Peyer's patch (tissue), 4 donors: ENCODE data around the gene NCR2. TPM values are rescaled to one million over a fixed set of nuclear protein-coding genes. Genes with fewer than 3 reads are reported as not detected.

ENCODE experiments used
- DNase-seq, 3 donors: peaks; one replicate each; pipeline ENCODE4 v3.0.0-alpha.2; 2017 to 2019
- H3K27ac ChIP-seq, 4 donors: fragments of 200-600 bp; sonication (generic); one replicate each; pipeline ENCODE4 v1.5.1; 2016 to 2019
- H3K27me3 ChIP-seq, 2 donors: fragments of 200-600 bp; sonication (generic); one replicate each; pipeline ENCODE4 v1.5.1; 2019
- H3K36me3 ChIP-seq, 3 donors: fragments of 200-600 bp; sonication (generic); one replicate each; pipeline ENCODE4 v1.5.1; 2016 to 2019
- H3K4me1 ChIP-seq, 4 donors: fragments of 200-600 bp; sonication (generic); one replicate each; pipeline ENCODE4 v1.5.1; 2016 to 2019
- H3K4me3 ChIP-seq, 4 donors: fragments of 200-600 bp; sonication (generic); 1 replicate in 3 of 4; 2 replicates in 1 of 4; pipeline ENCODE4 v1.5.1; 2016 to 2019; ENCODE audit warnings: mild to moderate bottlenecking in 1 of 4
- H3K9me3 ChIP-seq, 4 donors: fragments of 200-600 bp; sonication (generic); one replicate each; pipeline ENCODE4 v1.5.1; 2016 to 2019; ENCODE audit warnings: mild to moderate bottlenecking in 1 of 4
- CTCF ChIP-seq, 6 experiments: fragments of 450-650 bp in 4 of 6; fragments of 200-600 bp in 2 of 6; sonication (generic) in 1 of 6; IDR thresholded peaks; one replicate each; pipeline ENCODE4 v1.5.1; 2017 to 2019; ENCODE audit warnings: antibody characterized with exemption in 6 of 6, mild to moderate bottlenecking in 3 of 6, moderate library complexity in 1 of 6
- POLR2A ChIP-seq, 2 donors: fragments of 450-650 bp; IDR thresholded peaks; one replicate each; pipeline ENCODE4 v1.5.1; 2017; ENCODE audit warnings: antibody characterized with exemption in 2 of 2, mild to moderate bottlenecking in 2 of 2, moderate library complexity in 2 of 2
- total RNA-seq, 4 donors: library from RNA; depleted of rRNA; stranded (reverse); fragments of >200 nt; gene quantifications; one replicate each; pipeline ENCODE4 v1.1.0, GENCODE V29; 2016

NCR2 gene
- total RNA-seq, 4 donors from 2014 or later, result not detected

GRCh38 chr6:41332842-41333736 lies 2.3 kb upstream of the NCR2 start:
- no peak for TF ChIP-seq POLR2A (IDR thresholded peaks at IDR 0.05)
- TF ChIP-seq CTCF (IDR thresholded peaks at IDR 0.05), result no peak
- Histone ChIP-seq H3K27ac (peak overlapping the region in 2 of 4 donors; percentile 11 to 68), H3K4me1 (peaks cover 0 to 18% (median 6%) of the 10 kb centered on the region in 4 donors), H3K4me3 (no peak overlapping the region), H3K36me3 (no peaks in the 10 kb centered on the region), H3K27me3 (no peaks in the 10 kb centered on the region), H3K9me3 (no peaks in the 10 kb centered on the region)
- DNase-seq, result no peak

DNA sequence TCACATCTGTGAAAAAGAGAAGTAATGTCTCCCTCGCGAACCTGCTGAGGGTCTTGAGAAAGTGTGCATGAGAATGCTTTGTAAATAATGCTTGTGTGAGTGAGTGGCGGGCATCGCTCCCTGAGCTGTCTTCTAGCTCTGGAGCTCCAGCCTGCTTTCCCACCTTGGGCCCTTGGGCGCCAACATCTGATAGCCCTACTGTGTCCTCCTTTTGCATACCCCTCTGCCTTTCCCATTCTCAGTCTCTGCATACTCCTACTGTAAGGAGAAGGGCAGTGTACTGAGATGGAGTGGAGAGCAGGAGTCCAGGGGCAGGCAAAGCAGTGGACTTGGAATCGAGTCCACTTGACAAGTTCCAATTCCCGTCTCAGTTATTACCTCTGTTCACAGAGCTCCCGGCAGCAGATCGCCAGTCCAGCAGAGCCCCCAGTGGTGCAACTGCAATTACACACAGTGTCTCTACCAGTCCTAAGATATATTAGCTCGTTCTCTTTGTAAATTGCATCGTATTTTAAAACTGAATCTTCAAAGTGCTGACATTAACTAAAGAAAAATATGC lies 847 bp upstream of the NCR2 start:
- no peaks in the 10 kb centered on the region for H3K9me3 ChIP-seq
- peak overlapping the region in 2 of 4 donors; percentile 11 to 68 for H3K27ac ChIP-seq
- TF ChIP-seq POLR2A (IDR thresholded peaks at IDR 0.05) (no peak), CTCF (IDR thresholded peaks at IDR 0.05) (no peak)
- H3K27me3 ChIP-seq, result no peaks in the 10 kb centered on the region
- peaks cover 0 to 18% (median 6%) of the 10 kb centered on the region in 4 donors for H3K4me1 ChIP-seq
- no peak overlapping the region for H3K4me3 ChIP-seq
- no peak for DNase-seq
- H3K36me3 ChIP-seq, result no peaks in the 10 kb centered on the region

DNA sequence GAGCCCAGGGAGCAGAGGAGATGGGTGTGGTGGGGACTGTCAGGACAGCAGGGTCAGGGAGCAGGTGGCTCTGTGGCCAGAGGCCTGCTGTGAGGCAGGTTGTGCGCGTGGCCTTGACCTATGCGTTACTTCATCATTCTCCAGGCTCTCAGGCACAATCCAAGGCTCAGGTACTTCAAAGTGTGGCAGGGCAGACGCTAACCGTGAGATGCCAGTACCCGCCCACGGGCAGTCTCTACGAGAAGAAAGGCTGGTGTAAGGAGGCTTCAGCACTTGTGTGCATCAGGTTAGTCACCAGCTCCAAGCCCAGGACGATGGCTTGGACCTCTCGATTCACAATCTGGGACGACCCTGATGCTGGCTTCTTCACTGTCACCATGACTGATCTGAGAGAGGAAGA lies 535 bp downstream of the NCR2 start:
- Histone ChIP-seq H3K27me3 (no peaks in the 10 kb centered on the region), H3K27ac (no peak overlapping the region), H3K9me3 (no peaks in the 10 kb centered on the region), H3K36me3 (no peaks in the 10 kb centered on the region), H3K4me1 (peaks cover 0 to 18% (median 6%) of the 10 kb centered on the region in 4 donors), H3K4me3 (no peak overlapping the region)
- DNase-seq, result no peak
- TF ChIP-seq POLR2A (IDR thresholded peaks at IDR 0.05), result no peak
- no peak for TF ChIP-seq CTCF (IDR thresholded peaks at IDR 0.05)

GRCh38 chr6:41336824-41337223 lies 1.4 kb downstream of the NCR2 start:
- H3K4me3 ChIP-seq, result no peak overlapping the region
- peaks cover 0 to 18% (median 6%) of the 10 kb centered on the region in 4 donors for H3K4me1 ChIP-seq
- TF ChIP-seq POLR2A (IDR thresholded peaks at IDR 0.05) (no peak), CTCF (IDR thresholded peaks at IDR 0.05) (no peak)
- H3K27me3 ChIP-seq, result no peaks in the 10 kb centered on the region
- DNase-seq, result no peak
- H3K36me3 ChIP-seq, result no peaks in the 10 kb centered on the region
- no peak overlapping the region for H3K27ac ChIP-seq
- no peaks in the 10 kb centered on the region for H3K9me3 ChIP-seq

DNA sequence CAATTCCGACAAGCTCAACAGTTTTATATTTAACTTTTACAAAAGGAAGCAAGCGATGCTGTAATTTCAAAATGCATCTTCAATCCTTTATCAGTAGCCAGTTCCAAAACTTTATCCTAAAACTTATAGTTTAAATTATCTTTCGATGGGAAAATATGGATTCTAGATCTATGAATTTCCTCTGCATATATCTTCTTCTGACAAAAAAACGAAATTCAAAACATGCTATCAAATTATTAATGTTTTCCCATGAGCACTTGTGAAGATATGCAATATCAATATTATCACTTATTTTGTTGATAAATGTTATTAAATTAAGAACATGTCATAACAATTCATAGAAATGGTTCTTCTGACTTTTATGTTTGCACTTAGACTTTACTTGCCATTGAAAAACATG lies 2.3 kb downstream of the NCR2 start:
- H3K4me1 ChIP-seq, result peaks cover 0 to 18% (median 6%) of the 10 kb centered on the region in 4 donors
- H3K9me3 ChIP-seq, result no peaks in the 10 kb centered on the region

More for the DNA sequence above, 2.3 kb downstream of the NCR2 start:
- Histone ChIP-seq H3K27me3 (no peaks in the 10 kb centered on the region), H3K4me3 (no peak overlapping the region), H3K27ac (no peak overlapping the region), H3K36me3 (no peaks in the 10 kb centered on the region)
- no peak for TF ChIP-seq CTCF (IDR thresholded peaks at IDR 0.05)
- TF ChIP-seq POLR2A (IDR thresholded peaks at IDR 0.05), result no peak
- no peak for DNase-seq
